Esophagus muscularis mucosa (tissue), 4 donors: ENCODE data around the gene PHGDH. TPM values are rescaled to one million over a fixed set of nuclear protein-coding genes. Genes with fewer than 3 reads are reported as not detected.

Source experiments
- DNase-seq: peaks from one replicate; pipeline ENCODE4 v3.0.0-alpha.2; 2017; ENCODE audit errors: extremely low spot score
- H3K27ac ChIP-seq, 4 donors: fragments of 200-600 bp; sonication (generic); replicated peaks in 1 of 4; 1 replicate in 3 of 4; 2 replicates in 1 of 4; pipeline ENCODE4 v1.5.1; 2016 to 2019; ENCODE audit warnings: mild to moderate bottlenecking in 1 of 4
- H3K27me3 ChIP-seq, 4 donors: fragments of 200-600 bp; sonication (generic); one replicate each; pipeline versions ENCODE4 v1.5.1 to v1.6.0; 2016 to 2019
- H3K36me3 ChIP-seq, 4 donors: fragments of 200-600 bp; sonication (generic); one replicate each; pipeline ENCODE4 v1.5.1; 2016 to 2019
- H3K4me1 ChIP-seq, 4 donors: fragments of 200-600 bp; sonication (generic); one replicate each; pipeline ENCODE4 v1.5.1; 2016 to 2019
- H3K4me3 ChIP-seq, 4 donors: fragments of 200-600 bp; sonication (generic); 1 replicate in 2 of 4; 2 replicates in 2 of 4; pipeline ENCODE4 v1.5.1; 2016 to 2019; ENCODE audit warnings: mild to moderate bottlenecking in 4 of 4, moderate library complexity in 1 of 4
- H3K9me3 ChIP-seq, 4 donors: fragments of 200-600 bp; sonication (generic); 1 replicate in 3 of 4; 2 replicates in 1 of 4; pipeline ENCODE4 v1.5.1; 2016 to 2019
- CTCF ChIP-seq, 3 experiments: fragments of 200-600 bp in 2 of 3; fragments of 450-650 bp in 1 of 3; sonication (generic) in 2 of 3; IDR thresholded peaks; one replicate each; pipeline ENCODE4 v1.5.1; 2017 to 2019; ENCODE audit warnings: antibody characterized with exemption in 3 of 3, mild to moderate bottlenecking in 2 of 3, moderate library complexity in 1 of 3
- EP300 ChIP-seq: sonication (generic); formaldehyde crosslinking; IDR thresholded peaks from one replicate; pipeline ENCODE4 v1.6.1; 2017; ENCODE audit warnings: antibody characterized with exemption
- POLR2A ChIP-seq: fragments of 450-650 bp; IDR thresholded peaks from one replicate; pipeline ENCODE4 v1.6.1; 2017; ENCODE audit warnings: antibody characterized with exemption, moderate library complexity, mild to moderate bottlenecking, low read depth
- POLR2AphosphoS5 ChIP-seq, 2 donors: sonication (generic); formaldehyde crosslinking; IDR thresholded peaks; one replicate each; pipeline ENCODE4 v1.6.1; 2017; ENCODE audit warnings: antibody characterized with exemption in 2 of 2
- WGBS: methylation state at CpG from one replicate; pipeline ENCODE4 v1.1.5; 2018; 5-methylcytosine and 5-hydroxymethylcytosine counted together
- intact Hi-C: fragments of 100-400 bp; cut with DNase I; formaldehyde crosslinking; loops from one replicate; pipeline ENCODE4 v1.15.1; 2023
- total RNA-seq, 4 donors: library from RNA; depleted of rRNA; stranded (reverse); fragments of >200 nt; gene quantifications; one replicate each; pipeline versions ENCODE4 v1.1.0 to v1.2.1, GENCODE V29; 2016

PHGDH gene
- total RNA-seq, 4 donors from 2014 or later, result 20.3 to 42.7 (median 21.9) TPM

GRCh38 chr1:119737040-119737682, 25.4 kb downstream of the PHGDH start:
- WGBS, result 67% methylated on average over 16 of the region's 16 CpGs
- H3K36me3 ChIP-seq, result peaks cover 0 to 38% (median 17%) of the 10 kb centered on the region in 4 donors
- TF ChIP-seq EP300 (no peak), CTCF (IDR thresholded peaks at IDR 0.05) (no peak), POLR2AphosphoS5 (IDR thresholded peaks at IDR 0.05) (no peak), POLR2A (no peak)
- H3K4me1 ChIP-seq, result peaks cover 6 to 19% (median 12%) of the 10 kb centered on the region in 4 donors
- intact Hi-C loops, result no loop called here
- H3K4me3 ChIP-seq, result no peak overlapping the region
- no peaks in the 10 kb centered on the region for H3K27me3 ChIP-seq
- H3K27ac ChIP-seq, result no peak overlapping the region
- no peak for DNase-seq
- H3K9me3 ChIP-seq, result no peaks in the 10 kb centered on the region

- Histone ChIP-seq H3K4me1 (peaks cover 17 to 30% (median 21%) of the 10 kb centered on the region in 4 donors), H3K9me3 (no peaks in the 10 kb centered on the region), H3K27me3 (no peaks in the 10 kb centered on the region), H3K36me3 (peaks cover 0 to 38% (median 17%) of the 10 kb centered on the region in 4 donors), H3K27ac (no peak overlapping the region), H3K4me3 (no peak overlapping the region)
- TF ChIP-seq POLR2A, result no peak
- TF ChIP-seq EP300, result no peak
- TF ChIP-seq POLR2AphosphoS5 (IDR thresholded peaks at IDR 0.05), result no peak
- TF ChIP-seq CTCF (IDR thresholded peaks at IDR 0.05), result no peak
- intact Hi-C loops, result no loop called here
- 77% methylated on average over 6 of the region's 7 CpGs for WGBS
- DNase-seq, result no peak
Observed at GRCh38 chr1:119738100-119738720, 26.5 kb downstream of the PHGDH start.

- H3K27me3 ChIP-seq, result no peaks in the 10 kb centered on the region
- H3K27ac ChIP-seq, result no peak overlapping the region
- WGBS, result 48% methylated on average over 2 of the region's 6 CpGs
- no peak for DNase-seq
- peaks cover 0 to 38% (median 17%) of the 10 kb centered on the region in 4 donors for H3K36me3 ChIP-seq
- no peaks in the 10 kb centered on the region for H3K9me3 ChIP-seq
- H3K4me3 ChIP-seq, result no peak overlapping the region
- TF ChIP-seq CTCF (IDR thresholded peaks at IDR 0.05) (no peak), EP300 (no peak), POLR2AphosphoS5 (IDR thresholded peaks at IDR 0.05) (no peak), POLR2A (no peak)
- peaks cover 20 to 39% (median 30%) of the 10 kb centered on the region in 4 donors for H3K4me1 ChIP-seq
- intact Hi-C loops, result no loop called here
Observed at GRCh38 chr1:119739150-119739549, 27.4 kb downstream of the PHGDH start.

- intact Hi-C loops, result loop anchor here (5.0 kb wide), 1 partner anchor 132 kb away; no protein-coding TSS in a partner anchor
- Histone ChIP-seq H3K9me3 (no peaks in the 10 kb centered on the region), H3K4me3 (no peak overlapping the region), H3K27me3 (no peaks in the 10 kb centered on the region), H3K4me1 (peaks cover 20 to 48% (median 34%) of the 10 kb centered on the region in 4 donors), H3K36me3 (peaks cover 0 to 30% (median 13%) of the 10 kb centered on the region in 4 donors), H3K27ac (no peak overlapping the region)
- 100% methylated on average over 1 of the region's 2 CpGs for WGBS
- no peak for DNase-seq
- TF ChIP-seq POLR2AphosphoS5 (IDR thresholded peaks at IDR 0.05) (no peak), POLR2A (no peak), CTCF (IDR thresholded peaks at IDR 0.05) (no peak), EP300 (no peak)
Observed at GRCh38 chr1:119740261-119740660, 28.5 kb downstream of the PHGDH start.
